A549 (cell line): ENCODE data around the gene ELF3. TPM values are rescaled to one million over a fixed set of nuclear protein-coding genes. Genes with fewer than 3 reads are reported as not detected.

ENCODE experiments used
- BHLHE40 ChIP-seq: IDR thresholded peaks from 2 replicates; pipeline ENCODE4 v1.6.1; 2012; ENCODE audit warnings: low read depth, low read length, inconsistent platforms
- CBX8 ChIP-seq: fragments of 200-600 bp; sonication (generic); IDR thresholded peaks from 2 replicates; pipeline ENCODE4 v1.6.1; 2016
- EHMT2 ChIP-seq: fragments of 200-600 bp; sonication (generic); IDR thresholded peaks from 2 replicates; pipeline ENCODE4 v1.6.1; 2016; ENCODE audit warnings: antibody characterized with exemption, low read depth, mild to moderate bottlenecking, moderate library complexity
- EP300 ChIP-seq, 2 experiments: fragments of >200 bp; sonication (Bioruptor Twin); formaldehyde crosslinking; IDR thresholded peaks; 2 replicates in 1 of 2; 3 replicates in 1 of 2; pipeline ENCODE4 v1.6.1; 2016 to 2017
- FOXS1 ChIP-seq: fragments of 250-450 bp; sonication (Bioruptor Pico); IDR thresholded peaks from 2 replicates; pipeline ENCODE4 v1.5.0; 2020; ENCODE audit warnings: mild to moderate bottlenecking, moderate library complexity
- GATA3 ChIP-seq: IDR thresholded peaks from 2 replicates; pipeline ENCODE4 v1.6.1; 2012; ENCODE audit warnings: borderline replicate concordance
- HEYL ChIP-seq: fragments of 250-450 bp; sonication (Bioruptor Pico); IDR thresholded peaks from 2 replicates; pipeline ENCODE4 v1.8.0; 2021; ENCODE audit warnings: mild to moderate bottlenecking, moderate library complexity
- HOXB13 ChIP-seq: fragments of 250-450 bp; sonication (Bioruptor Pico); IDR thresholded peaks from 2 replicates; pipeline ENCODE4 v1.5.0; 2020; ENCODE audit warnings: low read depth, mild to moderate bottlenecking, moderate library complexity
- JUNB ChIP-seq: fragments of >200 bp; sonication (Bioruptor Twin); formaldehyde crosslinking; IDR thresholded peaks from 2 replicates; pipeline ENCODE4 v1.6.1; 2016
- KDM1A ChIP-seq: fragments of 200-600 bp; sonication (generic); IDR thresholded peaks from 2 replicates; pipeline ENCODE4 v1.6.1; 2016; ENCODE audit warnings: low read depth, mild to moderate bottlenecking
- KDM5A ChIP-seq: fragments of 200-600 bp; sonication (generic); IDR thresholded peaks from 2 replicates; pipeline ENCODE4 v1.6.1; 2016; ENCODE audit warnings: antibody characterized with exemption, mild to moderate bottlenecking
- MYC ChIP-seq: IDR thresholded peaks from 2 replicates; pipeline ENCODE4 v1.6.1; 2012; ENCODE audit warnings: mild to moderate bottlenecking, inconsistent platforms, low read length, improper control_type of control experiment, borderline replicate concordance
- NFE2L2 ChIP-seq: fragments of 150-350 bp; conservative IDR thresholded peaks from 2 replicates; pipeline ENCODE4 v1.6.1; 2014; ENCODE audit warnings: low read length
- NPAS2 ChIP-seq: fragments of 250-450 bp; sonication (Bioruptor Pico); IDR thresholded peaks from 2 replicates; pipeline ENCODE4 v1.8.0; 2022; ENCODE audit warnings: mild to moderate bottlenecking, moderate library complexity, borderline replicate concordance
- NR3C1 ChIP-seq: fragments of >200 bp; sonication (Bioruptor Twin); formaldehyde crosslinking; IDR thresholded peaks from 3 replicates; pipeline ENCODE4 v1.6.1; 2017
- PHF8 ChIP-seq: fragments of 200-600 bp; sonication (generic); IDR thresholded peaks from 2 replicates; pipeline ENCODE4 v1.6.1; 2016; ENCODE audit warnings: low read depth, mild to moderate bottlenecking, antibody characterized with exemption, moderate library complexity, borderline replicate concordance
- POLR2A ChIP-seq: IDR thresholded peaks from 2 replicates; pipeline ENCODE4 v1.6.1; 2012; ENCODE audit warnings: mild to moderate bottlenecking, low read length
- RARB ChIP-seq: fragments of 250-450 bp; sonication (Bioruptor Pico); IDR thresholded peaks from 2 replicates; pipeline ENCODE4 v1.8.0; 2021; ENCODE audit warnings: mild to moderate bottlenecking, moderate library complexity
- RNF2 ChIP-seq: fragments of 200-600 bp; sonication (generic); IDR thresholded peaks from 2 replicates; pipeline ENCODE4 v1.6.1; 2016; ENCODE audit warnings: low read depth, mild to moderate bottlenecking, antibody characterized with exemption, moderate library complexity, borderline replicate concordance
- SMC3 ChIP-seq: fragments of >200 bp; sonication (Bioruptor Twin); formaldehyde crosslinking; IDR thresholded peaks from 3 replicates; pipeline ENCODE4 v1.6.1; 2018; ENCODE audit warnings: inconsistent platforms
- SREBF2 ChIP-seq: fragments of 450-650 bp; IDR thresholded peaks from 2 replicates; pipeline ENCODE4 v1.6.1; 2014; ENCODE audit warnings: mild to moderate bottlenecking, moderate library complexity
- ZC3H11A ChIP-seq: fragments of 450-650 bp; IDR thresholded peaks from 2 replicates; pipeline ENCODE4 v1.6.1; 2014; ENCODE audit warnings: antibody characterized with exemption, mild to moderate bottlenecking
- ZSCAN20 ChIP-seq: fragments of 250-450 bp; sonication (Bioruptor Pico); IDR thresholded peaks from 2 replicates; pipeline ENCODE4 v1.8.0; 2022; ENCODE audit warnings: mild to moderate bottlenecking, moderate library complexity
- polyA plus RNA-seq, 4 experiments: library from polyadenylated mRNA; depleted of rRNA in 3 of 4; stranded (reverse); fragments of >200 nt; fragmentation: RNase III in 1 of 4; extraction: RNeasy Plus Mini Kit Qiagen cat#74134 plus additional on column Dnase treatment in 1 of 4; gene quantifications; 2 replicates in 3 of 4; 3 replicates in 1 of 4; pipeline ENCODE4 v1.2.3, GENCODE V29; 2011 to 2017
- TF ChIP-seq, protein P1 (sequence below): IDR thresholded peaks from 2 replicates; pipeline ENCODE4 v1.6.1; 2012; ENCODE audit warnings: low read depth, borderline replicate concordance
- TF ChIP-seq, protein P2 (sequence below): IDR thresholded peaks from 2 replicates; pipeline ENCODE4 v1.6.1; 2012
- TF ChIP-seq, protein P3 (sequence below): fragments of 200-600 bp; sonication (generic); IDR thresholded peaks from 2 replicates; pipeline ENCODE4 v1.6.1; 2016; ENCODE audit warnings: antibody characterized with exemption, mild to moderate bottlenecking, moderate library complexity
- TF ChIP-seq, protein P4 (sequence below): fragments of 250-450 bp; sonication (Bioruptor Pico); IDR thresholded peaks from 2 replicates; pipeline ENCODE4 v1.5.0; 2021; ENCODE audit warnings: mild to moderate bottlenecking, moderate library complexity, borderline replicate concordance
- TF ChIP-seq, protein P5 (sequence below): fragments of 250-450 bp; sonication (Bioruptor Pico); IDR thresholded peaks from 2 replicates; pipeline ENCODE4 v1.5.0; 2020; ENCODE audit warnings: low read depth, mild to moderate bottlenecking, moderate library complexity
- TF ChIP-seq, protein P6 (sequence below): IDR thresholded peaks from 2 replicates; pipeline ENCODE4 v1.6.1; 2012

ELF3 gene
- polyA plus RNA-seq, 2 of the 4 experiments (the other 2 are of a cell fraction), result 180 to 334 TPM

DNA sequence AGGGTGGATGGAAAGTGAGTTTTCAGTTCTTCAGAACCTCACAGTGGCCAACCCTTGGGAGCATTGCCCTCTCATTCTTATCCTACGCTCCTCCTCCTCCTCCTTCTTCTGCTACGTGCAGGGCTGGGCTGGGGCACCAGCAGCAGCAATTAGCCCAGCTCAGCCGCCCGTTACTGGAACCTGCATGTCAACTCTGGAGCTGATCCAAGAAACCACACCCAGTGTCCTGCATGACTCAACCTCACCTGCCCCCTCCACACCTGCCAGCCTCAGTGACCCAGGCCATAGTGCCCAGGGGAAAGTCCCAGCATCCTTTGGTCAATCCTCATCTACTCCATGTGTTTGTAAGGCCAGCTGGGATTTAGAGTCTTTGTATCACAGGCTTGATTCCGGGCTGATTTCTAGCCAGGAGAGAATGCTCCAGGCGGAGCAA is 12.6 kb downstream of the ELF3 start (continued):
- TF ChIP-seq FOXS1 (CRISPR knock-in tag) (peak; percentile 92; the same call in 1 of the 2 replicates), GATA3 (peak; percentile 18; the same call in 1 of the 2 replicates), NPAS2 (no peak), CBX8 (no peak), ZSCAN20 (CRISPR knock-in tag) (peak; percentile 94), HEYL (CRISPR knock-in tag) (peak; percentile 93), PHF8 (no peak), KDM5A (no peak), POLR2A (no peak), RARB (no peak), KDM1A (no peak), JUNB (no peak), NR3C1 (no peak), EP300 (IDR thresholded peaks at IDR 0.05) (peak in 1 of 2 experiments; percentile 46; a peak in 1 of 5 replicates), SREBF2 (no peak), EHMT2 (no peak), BHLHE40 (no peak), RNF2 (no peak), MYC (no peak), NFE2L2 (no peak), SMC3 (no peak), ZC3H11A (no peak), HOXB13 (CRISPR knock-in tag) (peak; percentile 97; the same call in 1 of the 2 replicates)
- TF ChIP-seq, protein P1, sequence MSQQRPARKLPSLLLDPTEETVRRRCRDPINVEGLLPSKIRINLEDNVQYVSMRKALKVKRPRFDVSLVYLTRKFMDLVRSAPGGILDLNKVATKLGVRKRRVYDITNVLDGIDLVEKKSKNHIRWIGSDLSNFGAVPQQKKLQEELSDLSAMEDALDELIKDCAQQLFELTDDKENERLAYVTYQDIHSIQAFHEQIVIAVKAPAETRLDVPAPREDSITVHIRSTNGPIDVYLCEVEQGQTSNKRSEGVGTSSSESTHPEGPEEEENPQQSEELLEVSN, result no peak
- TF ChIP-seq, protein P2, sequence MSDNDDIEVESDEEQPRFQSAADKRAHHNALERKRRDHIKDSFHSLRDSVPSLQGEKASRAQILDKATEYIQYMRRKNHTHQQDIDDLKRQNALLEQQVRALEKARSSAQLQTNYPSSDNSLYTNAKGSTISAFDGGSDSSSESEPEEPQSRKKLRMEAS, result peak; percentile 60; the same call in 1 of the 2 replicates
- TF ChIP-seq, protein P3, sequence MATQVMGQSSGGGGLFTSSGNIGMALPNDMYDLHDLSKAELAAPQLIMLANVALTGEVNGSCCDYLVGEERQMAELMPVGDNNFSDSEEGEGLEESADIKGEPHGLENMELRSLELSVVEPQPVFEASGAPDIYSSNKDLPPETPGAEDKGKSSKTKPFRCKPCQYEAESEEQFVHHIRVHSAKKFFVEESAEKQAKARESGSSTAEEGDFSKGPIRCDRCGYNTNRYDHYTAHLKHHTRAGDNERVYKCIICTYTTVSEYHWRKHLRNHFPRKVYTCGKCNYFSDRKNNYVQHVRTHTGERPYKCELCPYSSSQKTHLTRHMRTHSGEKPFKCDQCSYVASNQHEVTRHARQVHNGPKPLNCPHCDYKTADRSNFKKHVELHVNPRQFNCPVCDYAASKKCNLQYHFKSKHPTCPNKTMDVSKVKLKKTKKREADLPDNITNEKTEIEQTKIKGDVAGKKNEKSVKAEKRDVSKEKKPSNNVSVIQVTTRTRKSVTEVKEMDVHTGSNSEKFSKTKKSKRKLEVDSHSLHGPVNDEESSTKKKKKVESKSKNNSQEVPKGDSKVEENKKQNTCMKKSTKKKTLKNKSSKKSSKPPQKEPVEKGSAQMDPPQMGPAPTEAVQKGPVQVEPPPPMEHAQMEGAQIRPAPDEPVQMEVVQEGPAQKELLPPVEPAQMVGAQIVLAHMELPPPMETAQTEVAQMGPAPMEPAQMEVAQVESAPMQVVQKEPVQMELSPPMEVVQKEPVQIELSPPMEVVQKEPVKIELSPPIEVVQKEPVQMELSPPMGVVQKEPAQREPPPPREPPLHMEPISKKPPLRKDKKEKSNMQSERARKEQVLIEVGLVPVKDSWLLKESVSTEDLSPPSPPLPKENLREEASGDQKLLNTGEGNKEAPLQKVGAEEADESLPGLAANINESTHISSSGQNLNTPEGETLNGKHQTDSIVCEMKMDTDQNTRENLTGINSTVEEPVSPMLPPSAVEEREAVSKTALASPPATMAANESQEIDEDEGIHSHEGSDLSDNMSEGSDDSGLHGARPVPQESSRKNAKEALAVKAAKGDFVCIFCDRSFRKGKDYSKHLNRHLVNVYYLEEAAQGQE, result no peak
- TF ChIP-seq, protein P4, sequence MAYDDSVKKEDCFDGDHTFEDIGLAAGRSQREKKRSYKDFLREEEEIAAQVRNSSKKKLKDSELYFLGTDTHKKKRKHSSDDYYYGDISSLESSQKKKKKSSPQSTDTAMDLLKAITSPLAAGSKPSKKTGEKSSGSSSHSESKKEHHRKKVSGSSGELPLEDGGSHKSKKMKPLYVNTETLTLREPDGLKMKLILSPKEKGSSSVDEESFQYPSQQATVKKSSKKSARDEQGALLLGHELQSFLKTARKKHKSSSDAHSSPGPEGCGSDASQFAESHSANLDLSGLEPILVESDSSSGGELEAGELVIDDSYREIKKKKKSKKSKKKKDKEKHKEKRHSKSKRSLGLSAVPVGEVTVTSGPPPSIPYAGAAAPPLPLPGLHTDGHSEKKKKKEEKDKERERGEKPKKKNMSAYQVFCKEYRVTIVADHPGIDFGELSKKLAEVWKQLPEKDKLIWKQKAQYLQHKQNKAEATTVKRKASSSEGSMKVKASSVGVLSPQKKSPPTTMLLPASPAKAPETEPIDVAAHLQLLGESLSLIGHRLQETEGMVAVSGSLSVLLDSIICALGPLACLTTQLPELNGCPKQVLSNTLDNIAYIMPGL (CRISPR knock-in tag), result no peak
- TF ChIP-seq, protein P5, sequence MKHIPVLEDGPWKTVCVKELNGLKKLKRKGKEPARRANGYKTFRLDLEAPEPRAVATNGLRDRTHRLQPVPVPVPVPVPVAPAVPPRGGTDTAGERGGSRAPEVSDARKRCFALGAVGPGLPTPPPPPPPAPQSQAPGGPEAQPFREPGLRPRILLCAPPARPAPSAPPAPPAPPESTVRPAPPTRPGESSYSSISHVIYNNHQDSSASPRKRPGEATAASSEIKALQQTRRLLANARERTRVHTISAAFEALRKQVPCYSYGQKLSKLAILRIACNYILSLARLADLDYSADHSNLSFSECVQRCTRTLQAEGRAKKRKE (CRISPR knock-in tag), result peak; percentile 81
- TF ChIP-seq, protein P6, sequence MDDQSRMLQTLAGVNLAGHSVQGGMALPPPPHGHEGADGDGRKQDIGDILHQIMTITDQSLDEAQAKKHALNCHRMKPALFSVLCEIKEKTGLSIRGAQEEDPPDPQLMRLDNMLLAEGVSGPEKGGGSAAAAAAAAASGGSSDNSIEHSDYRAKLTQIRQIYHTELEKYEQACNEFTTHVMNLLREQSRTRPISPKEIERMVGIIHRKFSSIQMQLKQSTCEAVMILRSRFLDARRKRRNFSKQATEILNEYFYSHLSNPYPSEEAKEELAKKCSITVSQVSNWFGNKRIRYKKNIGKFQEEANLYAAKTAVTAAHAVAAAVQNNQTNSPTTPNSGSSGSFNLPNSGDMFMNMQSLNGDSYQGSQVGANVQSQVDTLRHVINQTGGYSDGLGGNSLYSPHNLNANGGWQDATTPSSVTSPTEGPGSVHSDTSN, result no peak
- TF ChIP-seq, all 56 proteins: peak for 14
